ENCODE results near the gene CPSF2.
"Not testable (repeated sequence)": the region's sequence is repeated elsewhere in the genome, so short reads cannot be mapped to it uniquely, and the experiment has no call there.

CPSF2 gene

DNA sequence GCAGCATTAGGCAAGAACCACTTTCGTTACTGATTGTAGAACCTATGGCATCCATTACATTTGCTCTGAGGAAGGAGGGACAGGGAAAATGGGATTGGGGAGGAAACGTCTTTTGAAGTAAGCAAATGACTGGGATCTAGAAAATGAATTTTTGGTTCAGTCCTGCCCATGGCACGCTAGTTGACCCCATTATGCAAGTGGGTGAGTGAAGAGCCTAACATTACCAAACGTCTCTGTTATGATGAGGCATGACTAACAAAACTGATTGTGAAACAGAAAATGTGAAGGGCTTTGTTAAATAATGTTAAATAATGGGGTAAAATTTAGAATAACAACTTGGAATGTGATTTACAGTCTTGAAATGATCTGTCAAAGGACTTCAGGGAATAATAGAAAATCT, 38.9 kb downstream of the CPSF2 start:
- peaks cover 90% of the 10 kb centered on the region for H3K36me3 ChIP-seq (ENCODE audit: insufficient read depth, insufficient read length, low read length)
- no peak for DNase-seq (ENCODE audit: low read depth, low spot score)
- TF ChIP-seq SUZ12 (IDR thresholded peaks at IDR 0.05; ENCODE audit: extremely low read depth, insufficient read depth, insufficient read length) (no peak), YY1 (IDR thresholded peaks at IDR 0.05; ENCODE audit: insufficient read depth, insufficient read length) (no peak), ZNF274 (IDR thresholded peaks at IDR 0.05; ENCODE audit: low read depth, low read length) (no peak)
- no peaks in the 10 kb centered on the region for H3K27me3 ChIP-seq (ENCODE audit: insufficient read depth, insufficient read length)
- no peak overlapping the region for H3K9ac ChIP-seq (ENCODE audit: insufficient read length, low read depth)
- H3K4me3 ChIP-seq (ENCODE audit: insufficient read length, low read depth): no peak overlapping the region
- peaks cover 14% of the 10 kb centered on the region for H3K9me3 ChIP-seq (ENCODE audit: insufficient read depth, low read length)
- no peaks in the 10 kb centered on the region for H3K4me1 ChIP-seq (ENCODE audit: insufficient read depth, insufficient read length)

DNA sequence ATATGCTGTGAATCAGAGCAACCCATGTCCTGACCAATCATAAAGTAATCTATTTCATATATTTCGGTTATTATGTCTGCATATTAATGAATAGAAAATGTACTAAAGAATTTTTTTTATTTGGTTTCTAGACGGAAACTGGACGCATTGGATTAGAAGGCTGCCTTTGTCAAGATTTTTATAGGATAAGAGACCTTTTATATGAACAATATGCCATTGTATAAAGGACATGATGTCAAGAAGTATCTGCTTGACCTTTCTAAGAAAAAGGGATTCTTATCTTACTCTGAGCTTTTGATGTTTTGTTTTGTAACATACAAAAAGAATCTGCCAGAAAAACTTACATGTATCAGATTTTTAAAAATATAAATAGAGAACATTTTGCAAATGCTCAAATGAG, 39.8 kb downstream of the CPSF2 start:
- Histone ChIP-seq H3K4me1 (ENCODE audit: insufficient read depth, insufficient read length) (no peaks in the 10 kb centered on the region), H3K36me3 (ENCODE audit: insufficient read depth, insufficient read length, low read length) (peaks cover 85% of the 10 kb centered on the region), H3K4me3 (ENCODE audit: insufficient read length, low read depth) (no peak overlapping the region), H3K27me3 (ENCODE audit: insufficient read depth, insufficient read length) (no peaks in the 10 kb centered on the region), H3K9me3 (ENCODE audit: insufficient read depth, low read length) (peaks cover 19% of the 10 kb centered on the region), H3K9ac (ENCODE audit: insufficient read length, low read depth) (no peak overlapping the region)
- no peak for TF ChIP-seq SUZ12 (IDR thresholded peaks at IDR 0.05; ENCODE audit: extremely low read depth, insufficient read depth, insufficient read length)
- no peak for TF ChIP-seq YY1 (IDR thresholded peaks at IDR 0.05; ENCODE audit: insufficient read depth, insufficient read length)
- TF ChIP-seq ZNF274 (IDR thresholded peaks at IDR 0.05; ENCODE audit: low read depth, low read length): no peak
- DNase-seq (ENCODE audit: low read depth, low spot score): no peak

DNA sequence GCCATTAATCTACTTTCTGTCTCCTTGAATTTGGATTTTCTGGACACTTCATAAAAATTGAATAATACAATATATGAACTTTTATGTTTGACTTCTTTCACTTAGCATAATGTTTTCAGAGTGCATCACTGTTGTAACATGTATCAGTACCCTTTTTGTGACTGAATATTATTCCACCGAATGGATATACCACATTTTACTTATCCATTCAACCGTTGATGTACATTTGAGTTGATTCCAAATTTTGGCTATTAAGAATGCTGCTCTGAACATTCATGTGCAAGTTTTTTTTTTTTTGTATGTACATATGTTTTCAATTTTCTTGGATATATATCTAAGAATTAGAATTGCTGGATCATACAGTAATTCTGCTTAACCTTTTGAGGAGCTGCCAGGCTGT, 43.2 kb downstream of the CPSF2 start:
- TF ChIP-seq SUZ12 (IDR thresholded peaks at IDR 0.05; ENCODE audit: extremely low read depth, insufficient read depth, insufficient read length) (no peak), YY1 (IDR thresholded peaks at IDR 0.05; ENCODE audit: insufficient read depth, insufficient read length) (no peak), ZNF274 (IDR thresholded peaks at IDR 0.05; ENCODE audit: low read depth, low read length) (no peak)
- Histone ChIP-seq H3K27me3 (ENCODE audit: insufficient read depth, insufficient read length) (no peaks in the 10 kb centered on the region), H3K9ac (ENCODE audit: insufficient read length, low read depth) (no peak overlapping the region), H3K4me1 (ENCODE audit: insufficient read depth, insufficient read length) (no peaks in the 10 kb centered on the region), H3K36me3 (ENCODE audit: insufficient read depth, insufficient read length, low read length) (peaks cover 55% of the 10 kb centered on the region), H3K4me3 (ENCODE audit: insufficient read length, low read depth) (no peak overlapping the region), H3K9me3 (ENCODE audit: insufficient read depth, low read length) (peaks cover 20% of the 10 kb centered on the region)
- no peak for DNase-seq (ENCODE audit: low read depth, low spot score)

DNA sequence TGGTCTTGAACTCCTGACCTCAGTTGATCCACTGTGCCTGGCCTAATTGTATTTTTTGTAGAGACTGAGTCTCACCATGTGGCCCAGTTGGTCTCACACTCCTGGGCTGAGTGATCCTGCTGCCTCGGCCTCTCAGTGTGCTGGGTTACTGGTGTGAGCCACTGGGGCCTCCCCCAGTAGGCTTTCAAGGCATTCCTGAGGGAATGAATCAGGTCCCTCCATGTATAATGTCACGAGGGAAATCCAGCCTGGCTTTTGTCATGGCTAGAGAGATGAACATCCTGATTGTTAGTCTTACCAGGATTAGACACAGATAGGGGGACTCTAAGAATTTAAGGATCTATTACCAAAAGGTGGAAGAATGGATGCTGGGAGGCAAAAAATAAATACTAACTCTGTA, 51.9 kb downstream of the CPSF2 start:
- H3K9me3 ChIP-seq (ENCODE audit: insufficient read depth, low read length): no peaks in the 10 kb centered on the region
- no peak overlapping the region for H3K4me3 ChIP-seq (ENCODE audit: insufficient read length, low read depth)
- no peak for TF ChIP-seq YY1 (IDR thresholded peaks at IDR 0.05; ENCODE audit: insufficient read depth, insufficient read length)
- no peak for TF ChIP-seq SUZ12 (IDR thresholded peaks at IDR 0.05; ENCODE audit: extremely low read depth, insufficient read depth, insufficient read length)
- no peak for TF ChIP-seq ZNF274 (IDR thresholded peaks at IDR 0.05; ENCODE audit: low read depth, low read length)
- H3K27me3 ChIP-seq (ENCODE audit: insufficient read depth, insufficient read length): no peaks in the 10 kb centered on the region
- H3K4me1 ChIP-seq (ENCODE audit: insufficient read depth, insufficient read length): no peaks in the 10 kb centered on the region
- H3K9ac ChIP-seq (ENCODE audit: insufficient read length, low read depth): no peak overlapping the region
- no peaks in the 10 kb centered on the region for H3K36me3 ChIP-seq (ENCODE audit: insufficient read depth, insufficient read length, low read length)
- peak; percentile 11 for DNase-seq (ENCODE audit: low read depth, low spot score)

DNA sequence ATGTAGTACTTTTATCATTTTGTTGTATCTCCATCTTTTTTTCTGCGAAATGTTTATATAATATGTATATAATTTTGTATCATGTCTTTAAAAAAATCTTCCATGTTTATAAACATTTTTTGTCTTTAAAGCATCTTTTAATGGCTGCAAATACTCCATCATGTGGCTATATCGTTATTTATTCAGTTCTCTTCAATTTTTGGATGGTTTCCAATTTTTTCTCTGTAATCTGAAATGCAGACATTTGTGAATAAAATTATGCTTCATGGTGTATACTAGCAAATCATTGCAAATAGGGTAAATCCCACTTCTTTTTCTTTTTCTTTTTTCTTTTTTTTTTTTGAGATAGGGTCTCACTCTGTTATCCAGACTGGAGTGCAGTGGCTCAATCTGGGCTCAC, 54.0 kb downstream of the CPSF2 start:
- H3K4me3 ChIP-seq (ENCODE audit: insufficient read length, low read depth): no peak overlapping the region
- no peak overlapping the region for H3K9ac ChIP-seq (ENCODE audit: insufficient read length, low read depth)
- no peaks in the 10 kb centered on the region; the same call in 1 of the 2 replicates for H3K9me3 ChIP-seq (ENCODE audit: insufficient read depth, low read length)
- H3K36me3 ChIP-seq (ENCODE audit: insufficient read depth, insufficient read length, low read length): no peaks in the 10 kb centered on the region
- H3K4me1 ChIP-seq (ENCODE audit: insufficient read depth, insufficient read length): no peaks in the 10 kb centered on the region
- no peak for DNase-seq (ENCODE audit: low read depth, low spot score)
- H3K27me3 ChIP-seq (ENCODE audit: insufficient read depth, insufficient read length): no peaks in the 10 kb centered on the region
- TF ChIP-seq ZNF274 (IDR thresholded peaks at IDR 0.05; ENCODE audit: low read depth, low read length) (no peak), SUZ12 (IDR thresholded peaks at IDR 0.05; ENCODE audit: extremely low read depth, insufficient read depth, insufficient read length) (no peak), YY1 (IDR thresholded peaks at IDR 0.05; ENCODE audit: insufficient read depth, insufficient read length) (no peak)

DNA sequence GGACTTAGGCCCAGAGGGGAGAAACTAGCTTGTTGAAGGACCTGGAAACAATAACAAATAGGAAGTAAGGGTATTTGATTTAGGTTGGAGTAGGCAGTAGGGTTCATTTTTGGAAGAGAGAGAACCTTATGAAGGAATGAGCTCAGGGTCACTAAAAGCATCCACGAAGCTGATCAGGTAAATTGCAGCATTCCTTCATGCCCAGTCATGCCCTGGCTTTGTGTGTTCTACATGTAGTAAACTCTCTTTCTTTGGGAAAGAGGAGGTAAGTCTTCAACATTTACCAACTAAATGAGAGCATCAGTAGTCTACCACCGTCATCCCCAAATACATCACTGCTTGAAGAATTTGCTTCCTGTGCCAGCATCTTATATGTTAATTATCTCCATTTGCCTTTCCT, 54.7 kb downstream of the CPSF2 start:
- no peak for DNase-seq (ENCODE audit: low read depth, low spot score)
- Histone ChIP-seq H3K9me3 (ENCODE audit: insufficient read depth, low read length) (no peaks in the 10 kb centered on the region; the same call in 1 of the 2 replicates), H3K4me3 (ENCODE audit: insufficient read length, low read depth) (no peak overlapping the region), H3K36me3 (ENCODE audit: insufficient read depth, insufficient read length, low read length) (no peaks in the 10 kb centered on the region), H3K27me3 (ENCODE audit: insufficient read depth, insufficient read length) (no peaks in the 10 kb centered on the region), H3K9ac (ENCODE audit: insufficient read length, low read depth) (no peak overlapping the region), H3K4me1 (ENCODE audit: insufficient read depth, insufficient read length) (no peaks in the 10 kb centered on the region)
- TF ChIP-seq SUZ12 (IDR thresholded peaks at IDR 0.05; ENCODE audit: extremely low read depth, insufficient read depth, insufficient read length) (no peak), ZNF274 (IDR thresholded peaks at IDR 0.05; ENCODE audit: low read depth, low read length) (no peak), YY1 (IDR thresholded peaks at IDR 0.05; ENCODE audit: insufficient read depth, insufficient read length) (no peak)

DNA sequence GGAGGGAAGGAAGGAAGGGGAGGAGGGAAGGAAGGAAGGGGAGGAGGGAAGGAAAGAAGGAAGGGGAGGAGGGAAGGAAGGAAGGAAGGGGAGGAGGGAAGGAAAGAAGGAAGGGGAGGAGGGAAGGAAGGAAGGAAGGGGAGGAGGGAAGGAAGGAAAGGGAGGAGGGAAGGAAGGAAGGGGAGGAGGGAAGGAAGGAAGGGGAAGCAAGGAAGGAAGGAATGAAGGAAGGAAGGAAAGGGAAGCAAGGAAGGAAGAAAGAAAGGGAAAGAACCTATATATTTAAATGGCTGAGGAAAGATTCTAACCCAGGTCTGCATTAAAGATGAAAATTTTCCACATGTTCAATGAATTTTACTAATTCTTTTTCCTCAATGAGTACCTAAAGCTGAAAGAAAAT, 57.4 kb downstream of the CPSF2 start:
- H3K4me1 ChIP-seq (ENCODE audit: insufficient read depth, insufficient read length); DNase-seq (ENCODE audit: low read depth, low spot score); H3K9me3 ChIP-seq (ENCODE audit: insufficient read depth, low read length); H3K36me3 ChIP-seq (ENCODE audit: insufficient read depth, insufficient read length, low read length); H3K9ac ChIP-seq (ENCODE audit: insufficient read length, low read depth); H3K4me3 ChIP-seq (ENCODE audit: insufficient read length, low read depth); H3K27me3 ChIP-seq (ENCODE audit: insufficient read depth, insufficient read length): not testable (repeated sequence)

DNA sequence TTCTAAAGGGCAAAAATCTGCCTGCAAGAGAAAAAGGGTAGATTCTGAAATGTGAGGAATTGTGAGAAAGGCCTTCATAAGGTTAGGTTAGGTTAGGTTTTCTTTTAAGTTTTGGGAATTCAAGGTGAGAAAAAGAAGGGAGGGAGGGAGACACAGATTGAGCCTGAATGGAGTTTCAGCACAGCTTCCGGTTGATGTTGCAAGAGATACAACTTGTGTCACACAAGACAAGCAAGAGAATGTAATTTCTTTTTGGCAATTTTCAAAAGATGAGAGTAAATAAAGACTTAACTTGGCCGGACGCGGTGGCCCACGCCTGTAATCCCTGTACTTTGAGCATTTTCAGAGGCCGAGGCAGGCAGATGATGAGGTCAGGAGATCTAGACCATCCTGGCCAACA, 63.8 kb downstream of the CPSF2 start:
- Histone ChIP-seq H3K36me3 (ENCODE audit: insufficient read depth, insufficient read length, low read length) (no peaks in the 10 kb centered on the region), H3K4me1 (ENCODE audit: insufficient read depth, insufficient read length) (no peaks in the 10 kb centered on the region), H3K4me3 (ENCODE audit: insufficient read length, low read depth) (no peak overlapping the region), H3K9ac (ENCODE audit: insufficient read length, low read depth) (no peak overlapping the region), H3K27me3 (ENCODE audit: insufficient read depth, insufficient read length) (no peaks in the 10 kb centered on the region), H3K9me3 (ENCODE audit: insufficient read depth, low read length) (peaks cover 19% of the 10 kb centered on the region; the same call in 1 of the 2 replicates)
- DNase-seq (ENCODE audit: low read depth, low spot score): no peak
- TF ChIP-seq ZNF274 (IDR thresholded peaks at IDR 0.05; ENCODE audit: low read depth, low read length): no peak
- TF ChIP-seq SUZ12 (IDR thresholded peaks at IDR 0.05; ENCODE audit: extremely low read depth, insufficient read depth, insufficient read length): no peak
- no peak for TF ChIP-seq YY1 (IDR thresholded peaks at IDR 0.05; ENCODE audit: insufficient read depth, insufficient read length)

DNA sequence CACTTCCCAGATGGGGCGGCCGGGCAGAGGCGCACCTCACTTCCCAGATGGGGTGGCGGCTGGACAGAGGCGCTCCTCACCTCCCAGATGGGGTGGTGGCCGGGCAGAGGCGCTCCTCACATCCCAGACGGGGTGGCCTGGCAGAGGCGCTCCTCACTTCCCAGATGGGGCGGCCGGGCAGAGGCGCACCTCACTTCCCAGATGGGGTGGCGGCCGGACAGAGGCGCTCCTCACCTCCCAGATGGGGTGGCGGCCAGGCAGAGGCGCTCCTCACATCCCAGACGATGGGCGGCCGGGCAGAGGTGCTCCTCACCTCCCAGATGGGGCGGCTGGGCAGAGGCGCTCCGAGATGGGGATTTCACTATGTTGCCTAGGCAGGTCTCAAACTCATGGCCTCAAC, 65.8 kb downstream of the CPSF2 start:
- not testable (repeated sequence) for H3K9ac ChIP-seq (ENCODE audit: insufficient read length, low read depth); H3K4me3 ChIP-seq (ENCODE audit: insufficient read length, low read depth); H3K27me3 ChIP-seq (ENCODE audit: insufficient read depth, insufficient read length); H3K36me3 ChIP-seq (ENCODE audit: insufficient read depth, insufficient read length, low read length); H3K4me1 ChIP-seq (ENCODE audit: insufficient read depth, insufficient read length); DNase-seq (ENCODE audit: low read depth, low spot score)
- H3K9me3 ChIP-seq (ENCODE audit: insufficient read depth, low read length): peaks cover 19% of the 10 kb centered on the region; the same call in 1 of the 2 replicates
